Choroid plexus epithelial cell (primary cell): ENCODE data around the gene FGD2.

ENCODE experiments used
- DNase-seq: peaks from one replicate; pipeline ENCODE4 v3.0.0-alpha.2; 2010; ENCODE audit warnings: low read depth
- H3K4me3 ChIP-seq: 2 replicates; pipeline ENCODE4 v1.5.1; 2011; ENCODE audit warnings: low read depth, mild to moderate bottlenecking, control low read depth, low read length, moderate library complexity
- CTCF ChIP-seq: conservative IDR thresholded peaks from 2 replicates; pipeline ENCODE4 v1.5.1; 2011; ENCODE audit warnings: low read depth, mild to moderate bottlenecking, control low read depth, inconsistent platforms, low read length, moderate library complexity

The FGD2 gene

GRCh38 chr6:36971921-36972673 is 33.4 kb upstream of the FGD2 start:
- DNase-seq = no peak
- H3K4me3 ChIP-seq = no peak overlapping the region
- no peak for TF ChIP-seq CTCF

- no peak for TF ChIP-seq CTCF
- no peak for DNase-seq
- H3K4me3 ChIP-seq = no peak overlapping the region
These were observed 32.3 kb upstream of the FGD2 start for GRCh38 chr6:36973190-36973589.

GRCh38 chr6:36973647-36974046 is 31.8 kb upstream of the FGD2 start:
- no peak overlapping the region for H3K4me3 ChIP-seq
- no peak for DNase-seq
- TF ChIP-seq CTCF = no peak

- no peak overlapping the region for H3K4me3 ChIP-seq
- no peak for DNase-seq
- TF ChIP-seq CTCF = no peak
These were observed 30.0 kb upstream of the FGD2 start for GRCh38 chr6:36975231-36976006.

- no peak for DNase-seq
- no peak overlapping the region for H3K4me3 ChIP-seq
- no peak for TF ChIP-seq CTCF
These were observed 29.5 kb upstream of the FGD2 start for GRCh38 chr6:36976007-36976264.

- no peak overlapping the region for H3K4me3 ChIP-seq
- no peak for TF ChIP-seq CTCF
- DNase-seq = no peak
These were observed 28.9 kb upstream of the FGD2 start for GRCh38 chr6:36976509-36976908.

GRCh38 chr6:36976931-36977330 is 28.5 kb upstream of the FGD2 start:
- H3K4me3 ChIP-seq = no peak overlapping the region
- no peak for DNase-seq
- no peak for TF ChIP-seq CTCF
